Measurements from ENCODE around the gene SYTL5.
A peak's percentile ranks its signal among the peaks of the same experiment; 100 is the strongest.

Gene SYTL5

GRCh38 chrX:38149016-38149415 is 142.7 kb downstream of the SYTL5 start:
- no peak for DNase-seq (ENCODE audit: low spot score)

- no peak for DNase-seq (ENCODE audit: low spot score)
Measured at GRCh38 chrX:38150993-38151392, 144.6 kb downstream of the SYTL5 start.

DNA sequence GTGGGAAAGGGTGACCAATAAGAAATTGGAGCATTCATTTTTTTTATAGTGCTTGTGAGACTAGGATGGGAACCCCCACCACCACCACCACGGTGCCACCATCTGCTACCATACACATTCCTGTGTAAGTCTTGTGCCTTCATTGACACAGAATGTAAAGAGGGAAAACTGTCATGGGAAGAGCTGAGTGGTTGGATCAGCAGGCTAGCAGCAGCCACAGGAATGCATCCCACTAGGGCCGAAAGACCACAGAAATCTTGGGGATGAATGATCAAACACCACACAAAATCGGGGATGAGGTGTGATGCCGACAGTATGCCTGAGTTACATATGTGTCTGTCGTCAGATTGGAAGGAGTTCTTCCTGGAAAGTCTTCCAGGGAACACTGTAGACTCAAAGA is 145.1 kb downstream of the SYTL5 start:
- DNase-seq (ENCODE audit: low spot score): no peak

DNA sequence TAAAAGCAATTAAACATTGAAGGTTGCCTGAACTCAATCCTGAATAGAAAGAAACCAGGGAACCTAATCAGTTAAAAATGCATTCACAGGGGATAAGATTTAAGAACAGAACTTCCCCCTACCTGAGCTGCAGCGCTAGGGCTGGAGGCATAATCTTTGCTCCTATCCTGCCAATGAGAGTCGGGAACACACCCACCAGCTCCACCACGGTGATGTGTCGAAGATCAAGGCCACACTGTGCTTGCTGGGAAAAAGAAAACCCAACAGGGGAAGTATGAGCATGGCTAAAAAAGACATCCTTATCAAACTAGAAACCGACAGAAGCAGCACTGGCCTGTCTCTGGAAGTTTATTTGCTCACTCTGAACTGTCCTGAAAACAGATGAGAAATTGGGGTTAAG is 148.0 kb downstream of the SYTL5 start:
- DNase-seq (ENCODE audit: low spot score): no peak

- DNase-seq (ENCODE audit: low spot score): no peak
Measured at GRCh38 chrX:38154818-38155217, 148.5 kb downstream of the SYTL5 start.

- no peak for DNase-seq (ENCODE audit: low spot score)
Measured at GRCh38 chrX:38156838-38157237, 150.5 kb downstream of the SYTL5 start.

DNA sequence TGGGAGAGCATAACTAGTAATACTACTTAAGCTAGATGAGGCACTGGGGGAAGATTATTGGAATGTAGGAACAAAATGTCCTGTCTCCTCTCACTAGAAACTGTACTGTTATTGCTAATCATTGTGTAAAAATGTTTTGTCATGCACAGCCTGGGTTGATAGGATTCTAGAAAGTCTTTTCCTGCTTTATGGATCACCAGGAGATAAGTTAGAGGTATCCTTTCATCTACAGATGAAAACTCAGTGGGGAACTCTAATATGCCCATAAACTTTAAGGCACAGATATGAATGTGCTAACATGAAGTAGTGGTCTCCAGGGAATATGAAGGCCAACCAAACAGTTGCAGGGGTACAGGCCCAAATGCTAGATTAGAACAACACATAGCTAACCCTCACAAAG is 156.8 kb downstream of the SYTL5 start:
- no peak for DNase-seq (ENCODE audit: low spot score)

DNA sequence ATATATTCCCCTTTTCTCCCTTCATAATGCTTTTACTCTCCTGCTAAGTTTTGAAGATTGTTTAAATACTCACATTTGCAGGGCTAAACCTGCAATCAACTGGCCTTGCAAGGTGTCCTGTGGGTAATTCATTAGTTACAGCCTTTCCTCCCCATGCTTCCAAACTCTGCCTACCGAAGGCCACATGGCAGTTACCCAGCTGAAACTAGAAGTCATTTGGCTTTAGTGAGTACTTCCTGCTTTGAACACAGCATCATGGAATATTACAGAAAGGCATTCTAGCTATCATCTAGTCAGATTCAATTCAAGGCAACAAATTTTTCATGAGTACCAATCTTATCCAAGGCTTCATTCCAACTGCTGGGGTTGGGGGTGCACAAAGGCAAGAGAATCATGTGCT is 158.7 kb downstream of the SYTL5 start:
- no peak for DNase-seq (ENCODE audit: low spot score)

DNA sequence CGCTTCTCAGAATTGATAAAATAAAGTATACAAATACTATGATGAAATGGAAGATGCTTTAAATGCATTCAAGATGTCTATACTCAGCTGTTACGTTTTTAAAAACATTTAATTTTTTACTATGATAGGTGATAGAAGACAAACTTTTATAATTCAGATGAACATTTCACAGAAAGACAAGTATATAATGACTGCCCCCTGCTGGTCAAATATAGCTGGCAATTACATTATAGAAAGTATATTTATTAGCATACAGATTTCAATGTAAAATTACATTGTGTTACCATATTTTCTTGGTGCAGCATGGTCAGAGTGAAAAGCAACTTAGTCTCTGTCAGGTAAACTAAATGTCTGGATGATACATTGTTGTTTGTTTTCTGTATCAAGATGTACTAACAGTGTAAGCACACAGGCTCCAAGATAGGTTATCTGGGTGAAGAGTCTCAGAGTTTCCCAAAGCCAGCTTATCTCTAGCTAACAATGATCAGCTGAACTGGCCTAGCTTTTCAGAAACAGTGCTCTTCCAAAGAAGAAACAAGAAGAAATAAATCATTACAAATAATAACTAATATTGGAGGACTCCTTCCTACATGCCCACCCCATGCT is 160.2 kb downstream of the SYTL5 start:
- DNase-seq (ENCODE audit: low spot score): peak; percentile 17

DNA sequence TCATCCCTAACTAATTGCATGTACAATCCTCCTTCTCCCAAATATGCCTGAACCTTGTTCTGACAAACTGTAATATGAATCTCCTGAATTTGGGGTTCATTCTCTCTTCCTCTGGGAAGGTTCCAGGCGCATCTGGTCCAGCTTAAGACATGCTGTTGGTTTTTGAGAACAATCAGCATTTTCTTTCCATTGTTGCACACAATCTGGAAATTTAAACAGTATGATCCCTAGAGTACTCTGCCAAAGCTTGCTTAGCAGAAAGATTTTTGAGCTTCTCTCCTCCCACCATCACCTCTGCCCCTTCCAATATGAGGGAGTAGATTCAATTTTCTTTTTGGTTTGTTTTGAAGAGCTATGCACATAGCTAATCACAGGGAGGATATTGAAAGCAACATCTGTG is 164.2 kb downstream of the SYTL5 start:
- no peak for DNase-seq (ENCODE audit: low spot score)

GRCh38 chrX:38172596-38172995 is 166.2 kb downstream of the SYTL5 start:
- DNase-seq (ENCODE audit: low spot score): no peak

DNA sequence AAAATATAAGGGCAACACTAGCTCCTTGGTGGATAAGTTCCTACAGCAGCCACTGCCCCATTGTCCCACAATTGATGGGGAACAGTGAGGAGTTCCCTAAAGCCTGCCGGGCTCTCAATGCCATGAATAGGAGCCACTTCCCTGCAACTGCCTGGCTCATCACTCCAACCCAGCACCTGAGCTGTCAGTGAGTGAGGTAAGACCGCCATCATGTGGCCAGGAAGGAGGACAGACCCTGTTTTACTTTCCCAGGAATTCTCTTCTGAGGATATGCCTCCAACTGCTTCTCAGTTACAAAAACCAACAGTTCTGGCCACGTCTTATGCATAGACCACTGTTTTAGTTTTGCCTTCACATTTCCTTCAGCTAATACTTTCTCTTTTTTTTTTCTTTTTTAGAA is 168.8 kb downstream of the SYTL5 start:
- peak; percentile 6 for DNase-seq (ENCODE audit: low spot score)

GRCh38 chrX:38178396-38178795 is 172.0 kb downstream of the SYTL5 start:
- no peak for DNase-seq (ENCODE audit: low spot score)
